DOHH2 (cell line): ENCODE data around the gene SOWAHC.
"Not testable (repeated sequence)": the region's sequence is repeated elsewhere in the genome, so short reads cannot be mapped to it uniquely, and the experiment has no call there.

Source experiments
- H3F3A ChIP-seq: fragments of 200-600 bp; sonication (generic), shearing (Covaris generic); 2 replicates; pipeline ENCODE4 v1.6.0; 2016; ENCODE audit warnings: antibody characterized with exemption, mild to moderate bottlenecking; ENCODE audit not compliant: control insufficient read depth, insufficient read depth
- H3K27ac ChIP-seq: fragments of 200-600 bp; sonication (generic); 2 replicates; pipeline ENCODE4 v1.5.1; 2014; ENCODE audit warnings: low read depth, mild to moderate bottlenecking, low read length, moderate library complexity
- H3K27me3 ChIP-seq: fragments of 200-600 bp; sonication (generic); 2 replicates; pipeline ENCODE4 v1.6.1; 2014; ENCODE audit warnings: mild to moderate bottlenecking, low read length, mixed read lengths; ENCODE audit not compliant: control insufficient read depth
- H3K36me3 ChIP-seq: fragments of 200-600 bp; sonication (generic); 2 replicates; pipeline ENCODE4 v1.6.1; 2014; ENCODE audit warnings: mild to moderate bottlenecking, low read length, moderate library complexity, mixed read lengths; ENCODE audit not compliant: control insufficient read depth
- H3K4me1 ChIP-seq: fragments of 200-600 bp; sonication (generic); 2 replicates; pipeline ENCODE4 v1.6.1; 2014; ENCODE audit warnings: mild to moderate bottlenecking, low read length, mixed read lengths; ENCODE audit not compliant: control insufficient read depth
- H3K4me2 ChIP-seq: fragments of 200-600 bp; sonication (generic); 2 replicates; pipeline ENCODE4 v1.6.0; 2014; ENCODE audit warnings: mild to moderate bottlenecking, low read length, moderate library complexity
- H3K4me3 ChIP-seq: fragments of 200-600 bp; sonication (generic); 2 replicates; pipeline ENCODE4 v1.5.1; 2014; ENCODE audit warnings: mild to moderate bottlenecking, low read length, mixed read lengths
- H3K79me2 ChIP-seq: fragments of 200-600 bp; sonication (generic); 2 replicates; pipeline ENCODE4 v1.6.1; 2014; ENCODE audit warnings: mild to moderate bottlenecking, low read length, mixed read lengths; ENCODE audit not compliant: control insufficient read depth
- H3K9me2 ChIP-seq: fragments of 200-600 bp; sonication (generic); replicated peaks from 2 replicates; pipeline ENCODE4 v1.6.1; 2014; ENCODE audit warnings: mild to moderate bottlenecking, low read length, mixed read lengths; ENCODE audit not compliant: control insufficient read depth
- H3K9me3 ChIP-seq: fragments of 200-600 bp; sonication (generic); 2 replicates; pipeline ENCODE4 v1.6.1; 2014; ENCODE audit warnings: antibody characterized with exemption, low read length, mixed read lengths; ENCODE audit not compliant: control insufficient read depth, insufficient read depth
- H4K20me1 ChIP-seq: fragments of 200-600 bp; sonication (generic); 2 replicates; pipeline ENCODE4 v1.6.0; 2014; ENCODE audit warnings: low read depth, mild to moderate bottlenecking, antibody characterized with exemption, low read length, moderate library complexity; ENCODE audit not compliant: control insufficient read depth, insufficient read depth
- EZH2phosphoT487 ChIP-seq: fragments of 200-600 bp; sonication (generic); IDR thresholded peaks from 2 replicates; pipeline ENCODE4 v1.6.1; 2017; ENCODE audit warnings: borderline replicate concordance, mild to moderate bottlenecking, antibody characterized with exemption, low read length, moderate library complexity, mixed read lengths
- TF ChIP-seq, protein P1 (sequence below): fragments of 200-600 bp; sonication (generic); IDR thresholded peaks from one replicate; pipeline ENCODE4 v1.5.1; 2014; ENCODE audit warnings: antibody characterized with exemption, mild to moderate bottlenecking, low read depth, low read length; ENCODE audit not compliant: poor library complexity, severe bottlenecking

Gene SOWAHC, protein sequence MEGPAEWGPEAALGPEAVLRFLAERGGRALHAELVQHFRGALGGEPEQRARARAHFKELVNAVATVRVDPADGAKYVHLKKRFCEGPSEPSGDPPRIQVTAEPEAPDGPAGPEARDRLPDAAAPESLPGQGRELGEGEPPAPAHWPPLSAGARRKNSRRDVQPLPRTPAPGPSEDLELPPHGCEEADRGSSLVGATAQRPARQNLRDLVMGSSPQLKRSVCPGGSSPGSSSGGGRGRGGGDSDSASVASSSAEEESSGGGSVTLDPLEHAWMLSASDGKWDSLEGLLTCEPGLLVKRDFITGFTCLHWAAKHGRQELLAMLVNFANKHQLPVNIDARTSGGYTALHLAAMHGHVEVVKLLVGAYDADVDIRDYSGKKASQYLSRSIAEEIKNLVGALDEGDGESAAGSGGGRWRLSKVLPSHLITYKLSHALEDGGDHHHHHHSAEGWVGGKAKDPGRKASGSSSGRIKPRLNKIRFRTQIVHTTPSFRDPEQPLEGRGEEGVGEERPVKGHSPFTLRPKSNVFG

DNA sequence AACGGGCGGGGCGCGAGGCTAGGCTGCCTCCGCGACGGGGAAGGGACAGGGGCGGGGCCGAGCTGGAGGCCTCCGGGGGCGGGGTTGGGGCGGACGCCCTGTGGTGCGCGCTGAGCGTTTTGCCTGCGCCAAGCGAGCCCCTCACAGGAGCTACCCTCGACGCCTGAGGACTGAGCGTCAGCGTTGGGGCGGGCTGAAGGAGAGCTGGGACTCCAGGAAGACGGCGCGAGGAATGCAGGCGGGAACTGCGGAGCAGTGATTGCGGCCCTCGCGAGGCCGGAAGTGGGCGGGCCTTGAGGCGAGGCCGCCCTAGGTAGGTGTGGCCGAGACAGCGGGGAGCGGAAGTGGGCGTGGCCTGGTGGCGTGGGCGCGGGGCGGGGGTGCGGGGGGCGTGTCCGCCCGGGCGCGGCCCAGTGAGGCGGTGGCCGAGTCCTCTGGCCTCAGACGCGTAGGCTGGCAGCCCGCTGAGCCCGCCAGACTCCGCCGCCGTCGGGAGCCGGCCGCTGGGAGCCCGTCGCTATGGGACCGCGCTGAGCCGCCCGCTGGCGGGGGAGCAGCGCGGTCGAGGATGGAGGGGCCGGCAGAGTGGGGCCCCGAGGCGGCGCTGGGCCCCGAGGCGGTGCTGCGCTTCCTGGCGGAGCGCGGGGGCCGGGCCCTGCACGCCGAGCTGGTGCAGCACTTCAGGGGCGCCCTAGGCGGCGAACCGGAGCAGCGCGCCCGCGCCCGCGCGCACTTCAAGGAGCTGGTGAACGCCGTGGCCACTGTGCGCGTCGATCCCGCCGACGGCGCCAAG lies at the start of gene SOWAHC, which contains the start of gene SEPTIN10:
Gene SOWAHC, plus strand, starts transcription at position 443 of the 793 bp plus-strand sequence. Its CDS starts 126 bp downstream, at position 569.
Gene SEPTIN10, minus strand, starts transcription at position 45 of the 793 bp plus-strand sequence. CDS start 139 bp downstream, outside the sequence.
- Histone ChIP-seq H4K20me1 (no peaks in the 10 kb centered on the region), H3K4me3 (no peak within 1 kb of the TSS), H3K9me2 (no peaks in the 10 kb centered on the region), H3K4me2 (no peak within 1 kb of the TSS), H3F3A (no peaks in the 10 kb centered on the region), H3K4me1 (no peaks in the 10 kb centered on the region), H3K27me3 (no peaks in the 10 kb centered on the region), H3K79me2 (no peaks in the 10 kb centered on the region), H3K36me3 (no peaks in the 10 kb centered on the region), H3K27ac (no peak within 1 kb of the TSS), H3K9me3 (peaks cover 3% of the 10 kb centered on the region; the same call in 1 of the 2 replicates)
- no peak for TF ChIP-seq EZH2phosphoT487
- TF ChIP-seq, protein P1, sequence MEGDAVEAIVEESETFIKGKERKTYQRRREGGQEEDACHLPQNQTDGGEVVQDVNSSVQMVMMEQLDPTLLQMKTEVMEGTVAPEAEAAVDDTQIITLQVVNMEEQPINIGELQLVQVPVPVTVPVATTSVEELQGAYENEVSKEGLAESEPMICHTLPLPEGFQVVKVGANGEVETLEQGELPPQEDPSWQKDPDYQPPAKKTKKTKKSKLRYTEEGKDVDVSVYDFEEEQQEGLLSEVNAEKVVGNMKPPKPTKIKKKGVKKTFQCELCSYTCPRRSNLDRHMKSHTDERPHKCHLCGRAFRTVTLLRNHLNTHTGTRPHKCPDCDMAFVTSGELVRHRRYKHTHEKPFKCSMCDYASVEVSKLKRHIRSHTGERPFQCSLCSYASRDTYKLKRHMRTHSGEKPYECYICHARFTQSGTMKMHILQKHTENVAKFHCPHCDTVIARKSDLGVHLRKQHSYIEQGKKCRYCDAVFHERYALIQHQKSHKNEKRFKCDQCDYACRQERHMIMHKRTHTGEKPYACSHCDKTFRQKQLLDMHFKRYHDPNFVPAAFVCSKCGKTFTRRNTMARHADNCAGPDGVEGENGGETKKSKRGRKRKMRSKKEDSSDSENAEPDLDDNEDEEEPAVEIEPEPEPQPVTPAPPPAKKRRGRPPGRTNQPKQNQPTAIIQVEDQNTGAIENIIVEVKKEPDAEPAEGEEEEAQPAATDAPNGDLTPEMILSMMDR = no peak

DNA sequence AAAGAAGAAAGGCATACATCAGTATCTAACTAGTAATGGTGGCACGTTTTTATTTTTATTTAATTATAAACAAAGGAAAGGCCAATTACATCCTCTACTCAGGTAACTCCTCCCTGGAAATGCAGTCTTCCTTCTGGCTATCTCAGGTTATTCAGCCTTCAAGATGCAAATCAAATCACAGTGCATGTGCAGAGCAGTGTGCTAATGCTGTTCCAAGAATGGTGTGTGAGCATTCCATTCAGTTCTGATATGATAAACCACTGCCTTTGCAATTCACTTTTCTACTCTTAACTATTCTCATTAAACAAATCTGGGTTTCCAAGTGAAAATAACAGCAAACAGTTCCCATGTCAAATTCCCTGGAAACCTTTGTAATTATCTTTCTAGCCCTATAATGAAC lies 38.8 kb upstream of the SOWAHC start:
- H3K4me2 ChIP-seq = no peak overlapping the region
- H3K9me3 ChIP-seq = no peaks in the 10 kb centered on the region
- H3F3A ChIP-seq = no peaks in the 10 kb centered on the region
- H3K4me1 ChIP-seq = no peaks in the 10 kb centered on the region
- no peaks in the 10 kb centered on the region for H4K20me1 ChIP-seq
- H3K9me2 ChIP-seq = no peaks in the 10 kb centered on the region
- no peaks in the 10 kb centered on the region for H3K36me3 ChIP-seq
- no peak overlapping the region for H3K27ac ChIP-seq
- no peak for TF ChIP-seq EZH2phosphoT487
- TF ChIP-seq, protein P1 = no peak
- H3K27me3 ChIP-seq = no peaks in the 10 kb centered on the region
- no peaks in the 10 kb centered on the region for H3K79me2 ChIP-seq
- no peak overlapping the region for H3K4me3 ChIP-seq

DNA sequence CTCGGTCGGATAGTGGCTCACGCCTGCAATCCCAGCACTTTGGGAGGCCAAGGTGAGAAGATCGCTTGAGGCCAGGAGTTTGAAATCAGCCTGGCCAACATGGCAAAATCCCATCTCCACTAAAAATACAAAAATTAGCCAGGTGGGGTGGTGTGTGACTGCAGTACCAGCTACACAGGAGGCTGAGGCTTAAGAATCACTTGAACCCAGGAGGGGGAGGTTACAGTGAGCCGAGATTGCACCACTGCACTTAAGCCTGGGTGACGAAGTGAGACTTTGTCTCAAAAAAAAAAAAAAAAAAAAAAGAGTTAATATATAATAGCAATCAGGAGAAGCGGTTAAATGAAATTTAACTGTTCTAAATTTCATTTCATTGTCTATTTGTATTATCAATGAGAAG lies 36.5 kb upstream of the SOWAHC start:
- H3F3A ChIP-seq, H3K9me3 ChIP-seq, H3K27me3 ChIP-seq, H3K4me1 ChIP-seq, H4K20me1 ChIP-seq, H3K79me2 ChIP-seq, H3K4me2 ChIP-seq, H3K4me3 ChIP-seq, H3K36me3 ChIP-seq, H3K9me2 ChIP-seq, H3K27ac ChIP-seq: not testable (repeated sequence)
